Mesenchymal stem cell (in vitro differentiated cells and primary cell): Measurements from ENCODE around the gene TTF2.
A peak's percentile ranks its signal among the peaks of the same experiment; 100 is the strongest.

Experiments
- DNase-seq: peaks from one replicate; pipeline ENCODE4 v3.0.0-alpha.2; 2013
- H2AFZ ChIP-seq: one replicate; pipeline ENCODE4 v1.6.1; 2013; ENCODE audit warnings: low read depth, mild to moderate bottlenecking, control low read depth, inconsistent platforms, low read length, moderate library complexity
- H2AK5ac ChIP-seq: 2 replicates; pipeline ENCODE4 v1.6.1; 2013; ENCODE audit warnings: low read length, moderate library complexity, mild to moderate bottlenecking, inconsistent platforms; ENCODE audit not compliant: severe bottlenecking
- H2BK120ac ChIP-seq: one replicate; pipeline ENCODE4 v1.6.1; 2013; ENCODE audit warnings: low read depth, mild to moderate bottlenecking, inconsistent platforms, low read length, moderate library complexity
- H2BK12ac ChIP-seq, 2 experiments: one replicate each; pipeline ENCODE4 v1.6.1; 2013; ENCODE audit warnings: inconsistent platforms in 2 of 2, low read length in 2 of 2, mild to moderate bottlenecking in 2 of 2, moderate library complexity in 2 of 2, control low read depth in 1 of 2
- H2BK15ac ChIP-seq: one replicate; pipeline ENCODE4 v1.6.1; 2013; ENCODE audit warnings: mild to moderate bottlenecking, low read depth, inconsistent platforms; ENCODE audit not compliant: poor library complexity, severe bottlenecking
- H2BK5ac ChIP-seq: 2 replicates; pipeline ENCODE4 v1.6.1; 2013; ENCODE audit warnings: low read depth, mild to moderate bottlenecking, low read length, control low read depth, inconsistent platforms; ENCODE audit not compliant: poor library complexity, severe bottlenecking
- H3K14ac ChIP-seq, 2 experiments: one replicate each; pipeline ENCODE4 v1.6.1; 2013; ENCODE audit warnings: inconsistent platforms in 2 of 2, low read length in 2 of 2, control low read depth in 1 of 2, mild to moderate bottlenecking in 1 of 2, moderate library complexity in 1 of 2
- H3K18ac ChIP-seq, 2 experiments: one replicate each; pipeline ENCODE4 v1.6.1; 2013; ENCODE audit warnings: inconsistent platforms in 2 of 2, low read length in 2 of 2, control low read depth in 1 of 2, low read depth in 1 of 2, mild to moderate bottlenecking in 1 of 2
- H3K23ac ChIP-seq, 2 experiments: one replicate each; pipeline ENCODE4 v1.6.1; 2013; ENCODE audit warnings: inconsistent platforms in 2 of 2, low read length in 2 of 2, mild to moderate bottlenecking in 2 of 2, moderate library complexity in 2 of 2, control low read depth in 1 of 2
- H3K27ac ChIP-seq: 2 replicates; pipeline ENCODE4 v1.5.1; 2013; ENCODE audit warnings: mild to moderate bottlenecking, moderate library complexity, low read length, control low read depth, inconsistent platforms; ENCODE audit not compliant: poor library complexity, severe bottlenecking
- H3K27me3 ChIP-seq, 2 experiments: 2 replicates each; pipeline versions ENCODE4 v1.6.1 to v1.7.0; 2013; ENCODE audit warnings: low read length in 2 of 2, mild to moderate bottlenecking in 2 of 2, moderate library complexity in 2 of 2, control low read depth in 1 of 2, inconsistent platforms in 1 of 2; ENCODE audit not compliant: control insufficient read depth in 1 of 2, insufficient read depth in 1 of 2
- H3K36me3 ChIP-seq, 2 experiments: 2 replicates each; pipeline versions ENCODE4 v1.6.1 to v1.7.0; 2013; ENCODE audit warnings: low read length in 2 of 2, control low read depth in 1 of 2, inconsistent platforms in 1 of 2, low read depth in 1 of 2, mild to moderate bottlenecking in 1 of 2; ENCODE audit not compliant: insufficient read depth in 2 of 2, control insufficient read depth in 1 of 2
- H3K4ac ChIP-seq, 2 experiments: one replicate each; pipeline ENCODE4 v1.6.1; 2013; ENCODE audit warnings: inconsistent platforms in 2 of 2, low read length in 2 of 2, mild to moderate bottlenecking in 2 of 2, moderate library complexity in 2 of 2, control low read depth in 1 of 2, low read depth in 1 of 2
- H3K4me1 ChIP-seq: 2 replicates; pipeline ENCODE4 v1.6.1; 2013; ENCODE audit warnings: low read depth, low read length, control low read depth; ENCODE audit not compliant: control insufficient read depth, insufficient read depth
- H3K4me2 ChIP-seq: 2 replicates; pipeline ENCODE4 v1.6.1; 2013; ENCODE audit warnings: low read length, mild to moderate bottlenecking, inconsistent platforms; ENCODE audit not compliant: poor library complexity, severe bottlenecking
- H3K4me3 ChIP-seq, 2 experiments: 2 replicates each; pipeline versions ENCODE4 v1.5.1 to v1.7.0; 2013; ENCODE audit warnings: low read length in 2 of 2, mild to moderate bottlenecking in 2 of 2, control low read depth in 1 of 2, low read depth in 1 of 2; ENCODE audit not compliant: insufficient read depth in 1 of 2
- H3K79me1 ChIP-seq: replicated peaks from 2 replicates; pipeline ENCODE4 v1.6.1; 2013; ENCODE audit warnings: mild to moderate bottlenecking, control low read depth, low read length, inconsistent platforms; ENCODE audit not compliant: poor library complexity, severe bottlenecking
- H3K9ac ChIP-seq: 2 replicates; pipeline ENCODE4 v1.7.0; 2013; ENCODE audit warnings: mild to moderate bottlenecking, low read length, moderate library complexity
- H3K9me3 ChIP-seq: 2 replicates; pipeline ENCODE4 v1.7.0; 2013; ENCODE audit warnings: mild to moderate bottlenecking, low read length; ENCODE audit not compliant: control insufficient read depth
- H4K8ac ChIP-seq: one replicate; pipeline ENCODE4 v1.6.1; 2013; ENCODE audit warnings: inconsistent platforms, mild to moderate bottlenecking, low read length, moderate library complexity
- H4K91ac ChIP-seq: one replicate; pipeline ENCODE4 v1.6.1; 2013; ENCODE audit warnings: mild to moderate bottlenecking, low read length, inconsistent platforms
- WGBS: methylation state at CpG from one replicate; pipeline ENCODE4 v1.1.7; 2013; ENCODE audit warnings: mixed read lengths; 5-methylcytosine and 5-hydroxymethylcytosine counted together

TTF2 gene

GRCh38 chr1:117076648-117077047 lies 16.5 kb downstream of the TTF2 start:
- H3K4me2 ChIP-seq, result no peak overlapping the region
- H3K4me3 ChIP-seq, result no peak overlapping the region
- H2BK5ac ChIP-seq, result no peak overlapping the region
- H3K18ac ChIP-seq, result no peak overlapping the region
- H3K27me3 ChIP-seq, result no peaks in the 10 kb centered on the region
- H3K27ac ChIP-seq, result no peak overlapping the region
- H3K14ac ChIP-seq, result no peak overlapping the region
- no peak overlapping the region for H4K8ac ChIP-seq
- no peak overlapping the region for H3K23ac ChIP-seq
- H4K91ac ChIP-seq, result no peak overlapping the region
- no peak for DNase-seq
- 100% methylated on average over 3 of the region's 5 CpGs for WGBS
- H3K4me1 ChIP-seq, result peaks cover 5% of the 10 kb centered on the region
- H2AK5ac ChIP-seq, result peak overlapping the region; percentile 49
- H3K36me3 ChIP-seq, result peaks cover 11 to 50% of the 10 kb centered on the region in 2 experiments
- no peak overlapping the region for H3K4ac ChIP-seq
- H2AFZ ChIP-seq, result no peak overlapping the region
- H3K79me1 ChIP-seq, result peaks cover 9% of the 10 kb centered on the region
- H3K9me3 ChIP-seq, result no peaks in the 10 kb centered on the region
- H2BK15ac ChIP-seq, result no peak overlapping the region
- H3K9ac ChIP-seq, result no peak overlapping the region
- H2BK120ac ChIP-seq, result no peak overlapping the region
- H2BK12ac ChIP-seq, result no peak overlapping the region

- Histone ChIP-seq H3K27me3 (no peaks in the 10 kb centered on the region), H3K4me3 (no peak overlapping the region), H3K79me1 (peaks cover 5% of the 10 kb centered on the region), H4K8ac (no peak overlapping the region), H3K4ac (no peak overlapping the region), H3K4me2 (no peak overlapping the region), H3K27ac (no peak overlapping the region), H2AFZ (no peak overlapping the region), H2BK120ac (no peak overlapping the region), H2BK5ac (no peak overlapping the region), H3K4me1 (peaks cover 5% of the 10 kb centered on the region), H3K23ac (no peak overlapping the region), H3K36me3 (peaks cover 13 to 56% of the 10 kb centered on the region in 2 experiments), H4K91ac (no peak overlapping the region), H3K18ac (no peak overlapping the region), H2BK15ac (no peak overlapping the region), H3K9me3 (no peaks in the 10 kb centered on the region), H3K14ac (no peak overlapping the region), H3K9ac (no peak overlapping the region), H2AK5ac (no peak overlapping the region), H2BK12ac (no peak overlapping the region)
- peak; percentile 94 for DNase-seq
- WGBS, result 20% methylated on average over 2 of the region's 3 CpGs
Observed at GRCh38 chr1:117077267-117077666, 17.1 kb downstream of the TTF2 start.

- H3K14ac ChIP-seq, result no peak overlapping the region
- 95% methylated on average over 2 of the region's 6 CpGs for WGBS
- no peak overlapping the region for H2BK15ac ChIP-seq
Observed at GRCh38 chr1:117079737-117080136, 19.6 kb downstream of the TTF2 start.

GRCh38 chr1:117084231-117084630 lies 24.1 kb downstream of the TTF2 start:
- Histone ChIP-seq H4K8ac (no peak overlapping the region), H2BK5ac (no peak overlapping the region), H3K27ac (no peak overlapping the region), H3K9me3 (no peaks in the 10 kb centered on the region), H3K18ac (no peak overlapping the region), H2BK12ac (peak overlapping the region in 1 of 2 experiments; percentile 29), H3K4me1 (no peaks in the 10 kb centered on the region), H3K4me3 (no peak overlapping the region), H3K36me3 (peaks cover 11 to 46% of the 10 kb centered on the region in 2 experiments), H3K4me2 (no peak overlapping the region), H2BK120ac (no peak overlapping the region), H3K4ac (no peak overlapping the region), H2BK15ac (no peak overlapping the region), H4K91ac (no peak overlapping the region), H2AFZ (no peak overlapping the region), H3K9ac (no peak overlapping the region), H3K79me1 (peaks cover 2% of the 10 kb centered on the region), H3K14ac (no peak overlapping the region), H2AK5ac (no peak overlapping the region), H3K23ac (no peak overlapping the region), H3K27me3 (no peaks in the 10 kb centered on the region)
- 82% methylated on average over 6 of the region's 6 CpGs for WGBS
- DNase-seq, result no peak

More at GRCh38 chr1:117079737-117080136, 19.6 kb downstream of the TTF2 start:
- no peak overlapping the region for H2BK12ac ChIP-seq
- H3K23ac ChIP-seq, result no peak overlapping the region
- no peak overlapping the region for H3K4ac ChIP-seq
- H2AK5ac ChIP-seq, result no peak overlapping the region
- H3K27ac ChIP-seq, result no peak overlapping the region
- no peak overlapping the region for H3K4me2 ChIP-seq
- H3K27me3 ChIP-seq, result no peaks in the 10 kb centered on the region
- no peak overlapping the region for H2BK5ac ChIP-seq
- no peak overlapping the region for H2BK120ac ChIP-seq
- no peak for DNase-seq
- H3K18ac ChIP-seq, result no peak overlapping the region
- H3K9me3 ChIP-seq, result no peaks in the 10 kb centered on the region
- no peak overlapping the region for H4K8ac ChIP-seq
- H4K91ac ChIP-seq, result no peak overlapping the region
- no peak overlapping the region for H2AFZ ChIP-seq
- H3K9ac ChIP-seq, result no peak overlapping the region
- no peak overlapping the region for H3K4me3 ChIP-seq
- peaks cover 5% of the 10 kb centered on the region for H3K4me1 ChIP-seq
- H3K36me3 ChIP-seq, result peaks cover 19 to 63% of the 10 kb centered on the region in 2 experiments
- H3K79me1 ChIP-seq, result peaks cover 2% of the 10 kb centered on the region
